Endothelial cell of umbilical vein (primary cell): ENCODE results near the gene ABTB1. TPM values are rescaled to one million over a fixed set of nuclear protein-coding genes. Genes with fewer than 3 reads are reported as not detected.

Source experiments
- BruUV-seq: library from RNA; stranded (reverse); fragments of 400-500 nt; replicated peaks from 2 replicates; lab custom pipeline; 2021; lab: Mats Ljungman, UMichigan
- CTCF ChIA-PET: fragments of 300-600, 350-600 bp; sonication (Branson Sonifier 250); formaldehyde crosslinking; loops from one replicate; lab custom pipeline; 2021; ENCODE audit warnings: antibody characterized with exemption, inconsistent platforms; lab: Charles Lee
- POLR2A ChIA-PET: fragments of 300-600, 350-600 bp; sonication (Branson Sonifier 250); formaldehyde crosslinking; loops from one replicate; lab custom pipeline; 2021; ENCODE audit warnings: antibody characterized with exemption, inconsistent platforms; lab: Charles Lee
- DNase-seq: peaks from one replicate; pipeline ENCODE4 v3.0.0-alpha.2; 2011; ENCODE audit warnings: low read depth, low spot score
- FAIRE-seq: peaks from 2 replicates; lab custom pipeline; 2011; peaks lifted over from hg19 to GRCh38; lab: Jason Lieb, UNC
- H2AFZ ChIP-seq: 2 replicates; pipeline ENCODE4 v1.6.0; 2012; ENCODE audit warnings: low read depth, low read length, control low read depth, inconsistent platforms
- H3K27ac ChIP-seq: 2 replicates; pipeline ENCODE4 v1.5.1; 2011; ENCODE audit warnings: low read depth, mild to moderate bottlenecking, control low read depth, low read length, moderate library complexity; ENCODE audit not compliant: insufficient read depth
- H3K27me3 ChIP-seq, 2 experiments: 2 replicates each; pipeline versions ENCODE4 v1.6.0 to v1.6.1; 2011; ENCODE audit warnings: low read length in 2 of 2, mixed read lengths in 1 of 2; ENCODE audit not compliant: control insufficient read depth in 2 of 2, insufficient read depth in 2 of 2
- H3K36me3 ChIP-seq, 2 experiments: 2 replicates in 1 of 2; 3 replicates in 1 of 2; pipeline ENCODE4 v1.5.1; 2011; ENCODE audit warnings: low read length in 2 of 2, mild to moderate bottlenecking in 1 of 2, moderate library complexity in 1 of 2; ENCODE audit not compliant: control insufficient read depth in 2 of 2, insufficient read depth in 2 of 2; ENCODE audit errors: extremely low read depth in 1 of 2
- H3K4me1 ChIP-seq: 3 replicates; pipeline ENCODE4 v1.5.1; 2011; ENCODE audit warnings: mild to moderate bottlenecking, low read length; ENCODE audit not compliant: control insufficient read depth, insufficient read depth; ENCODE audit errors: extremely low read depth
- H3K4me2 ChIP-seq: 2 replicates; pipeline ENCODE4 v1.6.1; 2011; ENCODE audit warnings: low read length, control low read depth, mixed read lengths; ENCODE audit not compliant: insufficient read depth
- H3K4me3 ChIP-seq, 3 experiments: fragments of 200-600 bp in 1 of 3; sonication (generic), shearing (Covaris generic) in 1 of 3; replicated peaks in 1 of 3; 2 replicates each; pipeline ENCODE4 v1.5.1; 2011 to 2016; ENCODE audit warnings: control low read depth in 3 of 3, low read length in 3 of 3, mild to moderate bottlenecking in 2 of 3, inconsistent platforms in 1 of 3, low read depth in 1 of 3, moderate library complexity in 1 of 3; ENCODE audit not compliant: insufficient read depth in 1 of 3
- H3K79me2 ChIP-seq: 2 replicates; pipeline ENCODE4 v1.6.0; 2012; ENCODE audit warnings: low read length, inconsistent platforms; ENCODE audit not compliant: control insufficient read depth, insufficient read depth
- H3K9ac ChIP-seq: replicated peaks from 2 replicates; pipeline ENCODE3; 2011; ENCODE audit warnings: low read length, control low read depth; ENCODE audit not compliant: insufficient read depth; ENCODE audit errors: extremely low read depth
- H3K9me1 ChIP-seq: replicated peaks from 3 replicates; pipeline ENCODE4 v1.6.0; 2011; ENCODE audit warnings: mild to moderate bottlenecking, low read length; ENCODE audit not compliant: control insufficient read depth, insufficient read depth; ENCODE audit errors: extremely low read depth
- H3K9me3 ChIP-seq: replicated peaks from 2 replicates; pipeline ENCODE4 v1.5.1; 2012; ENCODE audit warnings: low read length, inconsistent platforms; ENCODE audit not compliant: control insufficient read depth, insufficient read depth
- H4K20me1 ChIP-seq: replicated peaks from 2 replicates; pipeline ENCODE3; 2011; ENCODE audit warnings: mild to moderate bottlenecking, low read length; ENCODE audit not compliant: control insufficient read depth, insufficient read depth; ENCODE audit errors: extremely low read depth
- CTCF ChIP-seq, 2 donors: IDR thresholded peaks; 1 replicate in 1 of 2; 2 replicates in 1 of 2; pipeline ENCODE4 v1.5.1; 2011; ENCODE audit warnings: low read length in 2 of 2, mild to moderate bottlenecking in 2 of 2, moderate library complexity in 2 of 2, control low read depth in 1 of 2, inconsistent platforms in 1 of 2, low read depth in 1 of 2; ENCODE audit not compliant: insufficient read depth in 1 of 2; ENCODE audit errors: extremely low read depth in 1 of 2
- EZH2 ChIP-seq: IDR thresholded peaks from 2 replicates; pipeline ENCODE4 v1.6.1; 2012; ENCODE audit warnings: borderline replicate concordance, low read depth, mild to moderate bottlenecking, moderate library complexity, low read length, inconsistent platforms; ENCODE audit not compliant: severe bottlenecking
- FOS ChIP-seq: IDR thresholded peaks from 2 replicates; pipeline ENCODE4 v1.6.1; 2011; ENCODE audit warnings: mild to moderate bottlenecking, low read length, moderate library complexity, borderline replicate concordance; ENCODE audit not compliant: insufficient read depth
- GATA2 ChIP-seq: IDR thresholded peaks from 2 replicates; pipeline ENCODE4 v1.7.0; 2011; ENCODE audit warnings: low read depth, mild to moderate bottlenecking, moderate library complexity, mixed read lengths, low read length; ENCODE audit not compliant: insufficient read length, insufficient read depth
- JUN ChIP-seq: IDR thresholded peaks from 2 replicates; pipeline ENCODE4 v1.6.1; 2011; ENCODE audit warnings: borderline replicate concordance, low read depth; ENCODE audit not compliant: insufficient read length, insufficient read depth
- MAX ChIP-seq: IDR thresholded peaks from 2 replicates; pipeline ENCODE4 v1.6.1; 2011; ENCODE audit not compliant: insufficient read depth, insufficient read length
- MYC ChIP-seq: IDR thresholded peaks from one replicate; pipeline ENCODE4 v1.6.1; 2011; ENCODE audit warnings: mild to moderate bottlenecking, low read depth, low read length
- POLR2A ChIP-seq: IDR thresholded peaks from 2 replicates; pipeline ENCODE4 v1.6.1; 2012; ENCODE audit warnings: low read depth, mild to moderate bottlenecking, control low read depth, low read length
- POLR2AphosphoS5 ChIP-seq: IDR thresholded peaks from 2 replicates; pipeline ENCODE4 v1.6.1; 2012; ENCODE audit warnings: low read depth, mild to moderate bottlenecking, control low read depth, low read length, moderate library complexity; ENCODE audit not compliant: insufficient read depth
- dilution Hi-C: fragments of 300-500 bp; cut with MboI; formaldehyde crosslinking; loops from one replicate; pipeline ENCODE4 v1.15.0; 2019; ENCODE audit warnings: low sequenced_read_pairs; ENCODE audit not compliant: extremely low pct_ligation_motif_present
- intact Hi-C: fragments of 100-400 bp; cut with micrococcal nuclease; formaldehyde crosslinking; loops from one replicate; pipeline ENCODE4 v1.10.0; 2022
- polyA plus RNA-seq, 4 experiments: library from polyadenylated mRNA; depleted of rRNA in 3 of 4; stranded (reverse) in 3 of 4; unstranded in 1 of 4; fragments of >200 nt; gene quantifications; 2 replicates each; pipeline versions ENCODE4 v1.2.1 to v1.2.3, GENCODE V29; 2011 to 2012; ENCODE audit warnings: missing spikeins in 1 of 4
- total RNA-seq: library from RNA; stranded (reverse); gene quantifications from 2 replicates; pipeline ENCODE4 v1.2.3, GENCODE V29; 2021

Gene ABTB1
- total and polyA plus RNA-seq, 2 donors (not counting 3 experiments of a cell fraction or from before 2014, with no cell fraction given), result 15.2 to 25.1 TPM

GRCh38 chr3:127676921-127677351 is 4.2 kb downstream of the ABTB1 start:
- Histone ChIP-seq H2AFZ (no peak overlapping the region), H3K27ac (no peak overlapping the region), H3K4me1 (peaks cover 5% of the 10 kb centered on the region), H3K79me2 (no peaks in the 10 kb centered on the region), H4K20me1 (no peaks in the 10 kb centered on the region), H3K36me3 (no peaks in the 10 kb centered on the region), H3K9ac (no peak overlapping the region), H3K27me3 (no peaks in the 10 kb centered on the region), H3K9me3 (no peaks in the 10 kb centered on the region), H3K4me3 (no peak overlapping the region), H3K9me1 (no peaks in the 10 kb centered on the region), H3K4me2 (no peak overlapping the region)
- intact Hi-C loops (no loop called here), dilution Hi-C loops (no loop called here)
- DNase-seq (no peak), FAIRE-seq (no peak)
- CTCF ChIA-PET, result interaction anchor here (0.7 kb wide), 1 partner anchor 9 kb away, joined by 3 read pairs; no protein-coding TSS in a partner anchor
- POLR2A ChIA-PET, result no interaction called here
- no TSS peak for BruUV-seq
- TF ChIP-seq GATA2, result no peak
- no peak for TF ChIP-seq EZH2
- TF ChIP-seq MAX, result no peak
- no peak for TF ChIP-seq JUN
- no peak for TF ChIP-seq CTCF (IDR thresholded peaks at IDR 0.05; ENCODE audit: extremely low read depth in 1 of 2, insufficient read depth in 1 of 2, low read depth in 1 of 2, low read length in 2 of 2)
- TF ChIP-seq MYC, result no peak
- no peak for TF ChIP-seq FOS
- no peak for TF ChIP-seq POLR2AphosphoS5
- no peak for TF ChIP-seq POLR2A
